ENCODE results near the gene ARHGAP40.

ARHGAP40 gene

GRCh38 chr20:38660429-38660828, 58.8 kb downstream of the ARHGAP40 start:
- DNase-seq, result no peak
- Histone ChIP-seq H3K27ac (no peak overlapping the region), H3K27me3 (replicated peaks) (no peaks in the 10 kb centered on the region), H3K36me3 (replicated peaks) (no peaks in the 10 kb centered on the region), H3K4me3 (ENCODE audit: low read depth, low read length) (no peak overlapping the region)
- TF ChIP-seq CTCF (IDR thresholded peaks at IDR 0.05; ENCODE audit: low read depth, low read length, missing control alignments), result no peak
- in situ Hi-C loops (cut with HindIII; ENCODE audit: low pct_ligation_motif_present, low sequenced_read_pairs), result no loop called here

- no peaks in the 10 kb centered on the region for H3K36me3 ChIP-seq (replicated peaks)
- no peak for TF ChIP-seq CTCF (IDR thresholded peaks at IDR 0.05; ENCODE audit: low read depth, low read length, missing control alignments)
- H3K27ac ChIP-seq, result no peak overlapping the region
- no peak overlapping the region for H3K4me3 ChIP-seq (ENCODE audit: low read depth, low read length)
- DNase-seq, result no peak
- in situ Hi-C loops (cut with HindIII; ENCODE audit: low pct_ligation_motif_present, low sequenced_read_pairs), result no loop called here
- peaks cover 6% of the 10 kb centered on the region for H3K27me3 ChIP-seq (replicated peaks)
Measured at GRCh38 chr20:38663660-38664059, 62.1 kb downstream of the ARHGAP40 start.

- in situ Hi-C loops (cut with HindIII; ENCODE audit: low pct_ligation_motif_present, low sequenced_read_pairs), result no loop called here
- H3K4me3 ChIP-seq (ENCODE audit: low read depth, low read length), result no peak overlapping the region
- no peaks in the 10 kb centered on the region for H3K36me3 ChIP-seq (replicated peaks)
- no peak overlapping the region for H3K27ac ChIP-seq
- no peak for TF ChIP-seq CTCF (IDR thresholded peaks at IDR 0.05; ENCODE audit: low read depth, low read length, missing control alignments)
- peaks cover 6% of the 10 kb centered on the region for H3K27me3 ChIP-seq (replicated peaks)
- no peak for DNase-seq
Measured at GRCh38 chr20:38664284-38664683, 62.7 kb downstream of the ARHGAP40 start.

GRCh38 chr20:38665094-38665493, 63.5 kb downstream of the ARHGAP40 start:
- in situ Hi-C loops (cut with HindIII; ENCODE audit: low pct_ligation_motif_present, low sequenced_read_pairs), result no loop called here
- H3K4me3 ChIP-seq (ENCODE audit: low read depth, low read length), result no peak overlapping the region
- no peaks in the 10 kb centered on the region for H3K36me3 ChIP-seq (replicated peaks)
- H3K27ac ChIP-seq, result no peak overlapping the region
- H3K27me3 ChIP-seq (replicated peaks), result peaks cover 6% of the 10 kb centered on the region
- TF ChIP-seq CTCF (IDR thresholded peaks at IDR 0.05; ENCODE audit: low read depth, low read length, missing control alignments), result no peak
- no peak for DNase-seq

GRCh38 chr20:38665506-38666285, 64.1 kb downstream of the ARHGAP40 start:
- Histone ChIP-seq H3K4me3 (ENCODE audit: low read depth, low read length) (no peak overlapping the region), H3K27me3 (replicated peaks) (peaks cover 6% of the 10 kb centered on the region), H3K27ac (no peak overlapping the region), H3K36me3 (replicated peaks) (no peaks in the 10 kb centered on the region)
- in situ Hi-C loops (cut with HindIII; ENCODE audit: low pct_ligation_motif_present, low sequenced_read_pairs), result no loop called here
- no peak for TF ChIP-seq CTCF (IDR thresholded peaks at IDR 0.05; ENCODE audit: low read depth, low read length, missing control alignments)
- no peak for DNase-seq
